NCI-H1105 (cell line): Measurements from ENCODE around the gene TMEM101.
"Not testable (repeated sequence)": the region's sequence is repeated elsewhere in the genome, so short reads cannot be mapped to it uniquely, and the experiment has no call there.

Experiments
- DNase-seq: peaks from one replicate; lab custom pipeline; 2025; lab: John Stamatoyannopoulos, UW

TMEM101 gene

DNA sequence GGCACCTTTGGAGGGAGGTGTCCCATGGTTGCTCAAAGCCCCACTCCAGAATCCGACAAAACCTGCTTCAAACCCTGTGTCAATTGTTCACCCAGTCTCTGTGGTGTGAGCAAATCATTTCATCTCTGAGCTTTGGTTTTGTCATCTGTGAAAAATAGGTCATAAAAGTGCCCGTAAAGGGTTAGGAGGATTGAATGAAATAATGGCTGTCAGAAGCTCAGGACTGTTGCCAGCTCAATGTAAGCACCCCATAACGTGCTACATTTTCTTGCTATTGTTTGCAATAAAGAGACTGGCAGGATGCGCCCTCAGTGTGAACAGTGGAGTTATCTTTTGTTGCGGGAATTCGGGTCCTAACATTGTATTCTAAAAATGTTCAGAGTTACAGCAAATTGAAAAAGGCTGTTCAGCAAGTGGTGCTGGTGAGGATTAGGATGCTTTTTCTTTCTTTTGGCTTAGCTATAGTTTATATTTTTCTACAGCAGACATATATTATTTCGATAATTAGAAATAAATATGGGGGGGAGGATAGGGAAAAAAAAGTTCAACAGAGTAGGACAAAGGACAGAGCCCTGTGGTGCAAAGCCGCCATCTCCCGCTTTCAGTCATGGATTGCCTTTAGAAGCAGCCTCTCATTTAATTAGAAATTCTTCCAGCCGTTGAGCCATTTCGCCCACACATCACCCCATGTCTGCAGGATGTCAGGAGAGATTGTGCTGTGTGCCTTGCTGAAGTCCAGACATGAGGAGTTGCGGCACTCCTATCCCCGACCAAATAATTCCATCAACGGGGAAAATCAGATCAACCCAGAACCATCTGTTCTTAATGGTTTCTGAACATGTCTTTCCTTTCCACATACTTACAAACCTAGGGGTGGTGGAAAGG is 40.1 kb downstream of the TMEM101 start:
- DNase-seq, result no peak

DNA sequence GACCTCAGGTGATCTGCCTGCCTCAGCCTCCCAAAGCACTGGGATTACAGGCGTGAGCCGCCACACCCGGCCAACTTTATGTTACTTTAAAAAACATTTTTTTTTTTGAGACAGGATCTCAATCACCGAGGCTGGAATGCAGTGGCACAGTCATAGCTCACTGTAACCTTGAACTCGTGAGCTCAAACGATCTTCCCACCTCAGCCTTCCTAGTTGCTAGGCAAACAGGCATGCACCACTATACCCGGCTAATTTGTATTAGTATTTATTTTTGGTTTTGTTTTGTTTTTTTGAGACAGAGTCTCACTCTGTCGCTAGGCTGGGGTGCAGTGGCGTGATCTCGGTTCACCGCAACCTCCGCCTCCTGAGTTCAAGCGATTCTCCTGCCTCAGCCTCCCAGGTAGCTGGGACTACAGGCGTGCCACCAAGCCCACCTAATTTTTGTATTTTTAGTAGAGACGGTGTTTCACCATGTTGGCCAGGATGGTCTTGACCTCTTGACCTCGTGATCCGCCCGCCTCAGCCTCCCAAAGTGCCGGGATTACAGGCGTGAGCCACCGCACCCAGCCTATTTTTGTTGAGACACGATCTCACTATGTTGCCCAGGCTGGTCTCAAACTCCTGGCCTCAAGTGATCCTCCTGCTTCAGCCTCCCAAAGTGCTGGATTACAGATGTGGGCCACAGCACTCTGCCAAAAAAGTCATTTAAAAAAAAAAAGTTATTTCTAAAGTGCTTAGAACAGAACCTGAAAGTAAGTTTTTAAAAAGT is 42.1 kb downstream of the TMEM101 start:
- not testable (repeated sequence) for DNase-seq

DNA sequence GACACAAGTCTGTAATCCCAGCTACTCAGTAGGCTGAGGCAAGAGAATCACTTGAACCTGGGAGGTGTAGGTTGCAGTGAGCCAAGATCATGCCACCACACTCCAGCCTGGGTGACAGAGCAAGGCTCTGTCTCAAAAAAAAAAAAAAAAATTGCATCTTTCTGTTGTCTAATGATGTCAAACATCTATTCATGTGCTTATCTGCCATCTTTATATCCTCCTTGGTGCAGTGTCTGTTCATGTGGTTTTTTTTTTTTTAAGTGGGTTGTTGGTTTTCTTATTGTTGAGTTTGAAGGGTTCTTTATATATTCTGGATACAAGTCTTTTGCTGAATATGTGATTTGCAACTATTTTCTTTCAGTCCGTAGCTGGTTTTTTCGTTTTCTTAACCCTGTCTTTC is 43.3 kb downstream of the TMEM101 start:
- not testable (repeated sequence) for DNase-seq

DNA sequence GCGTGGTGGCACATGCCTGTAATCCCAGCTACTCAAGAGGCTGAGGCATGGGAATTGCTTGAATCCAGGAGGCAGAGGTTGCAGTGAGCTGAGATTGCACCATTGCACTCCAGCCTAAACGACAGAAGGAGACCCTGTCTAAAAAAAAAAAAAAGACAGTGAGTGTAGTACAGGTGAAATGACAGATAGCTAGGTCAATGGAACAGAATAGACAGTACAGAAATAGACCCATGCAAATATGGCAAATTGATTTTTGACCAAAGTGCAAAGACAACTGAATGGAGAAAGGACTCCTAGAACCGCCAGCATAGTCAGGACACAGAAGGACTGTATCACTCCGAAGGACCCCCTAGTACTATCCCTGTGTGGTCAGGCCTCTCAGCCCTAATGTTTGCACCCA is 44.4 kb downstream of the TMEM101 start:
- DNase-seq, result no peak

DNA sequence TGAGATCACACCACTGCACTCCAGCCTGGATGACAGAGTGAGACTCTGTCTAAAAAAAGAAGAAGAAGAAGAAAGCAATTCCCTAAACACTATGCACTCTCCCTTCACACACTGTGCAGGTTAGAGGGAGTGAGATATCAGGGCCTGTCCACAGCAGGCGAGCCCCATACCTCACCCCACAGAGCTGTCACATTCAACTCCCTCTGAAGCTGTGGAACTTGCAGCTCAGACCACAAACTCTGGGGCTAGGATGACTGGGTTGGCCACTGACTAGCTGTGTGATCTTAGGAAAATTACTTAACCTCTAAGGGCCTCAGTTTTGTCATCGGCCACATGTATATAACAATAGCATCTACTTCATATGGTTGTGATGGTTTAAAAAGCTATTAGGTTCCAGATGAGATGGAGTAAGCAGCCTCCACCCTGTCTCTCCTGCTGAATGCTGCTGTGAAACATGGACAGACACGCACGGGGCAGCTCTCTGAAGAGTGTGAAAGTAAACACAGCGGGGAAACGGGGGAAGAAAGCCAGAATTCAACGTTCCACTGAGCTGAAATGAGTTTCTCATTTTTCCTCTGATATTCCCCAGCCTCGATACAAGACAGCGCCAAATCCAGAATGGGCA is 47.4 kb downstream of the TMEM101 start:
- DNase-seq, result no peak

DNA sequence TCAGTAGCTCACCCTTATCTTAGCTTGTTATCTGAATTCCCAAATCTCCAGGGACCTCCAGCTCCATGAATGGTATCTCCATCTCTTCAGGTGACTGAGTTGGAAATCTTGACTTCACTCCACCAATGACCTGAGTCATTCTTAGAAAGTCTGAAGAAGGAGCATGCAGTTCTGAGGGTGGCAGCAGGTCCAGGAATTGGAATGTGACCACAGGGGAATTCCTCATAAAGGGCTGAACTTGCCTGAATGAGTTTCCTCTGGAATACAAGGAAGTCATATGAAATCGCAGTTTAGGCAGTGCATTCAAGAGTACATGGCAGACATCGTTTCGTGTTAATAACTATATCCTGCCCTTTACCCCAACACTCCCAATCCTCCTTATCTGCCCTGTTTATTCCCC is 48.5 kb downstream of the TMEM101 start:
- DNase-seq, result no peak

DNA sequence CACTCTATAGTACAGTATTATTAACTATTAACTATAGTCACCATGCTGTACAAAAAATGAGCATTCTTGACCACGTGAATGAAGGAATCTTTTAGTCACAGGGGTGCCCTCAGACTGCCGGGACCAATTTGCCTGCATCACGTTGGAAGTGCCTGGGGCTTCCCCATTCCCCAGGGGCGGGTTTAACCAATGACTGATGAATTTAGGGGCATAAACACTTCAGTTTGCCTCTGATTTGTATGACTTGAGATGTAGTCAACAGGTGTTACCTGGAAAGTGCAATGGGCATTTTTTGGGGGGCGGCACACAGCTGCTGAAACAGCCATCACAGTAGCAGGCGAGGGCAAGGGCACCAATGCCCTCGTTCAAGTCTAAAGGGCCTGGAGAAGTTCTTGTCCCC is 52.3 kb downstream of the TMEM101 start:
- no peak for DNase-seq

DNA sequence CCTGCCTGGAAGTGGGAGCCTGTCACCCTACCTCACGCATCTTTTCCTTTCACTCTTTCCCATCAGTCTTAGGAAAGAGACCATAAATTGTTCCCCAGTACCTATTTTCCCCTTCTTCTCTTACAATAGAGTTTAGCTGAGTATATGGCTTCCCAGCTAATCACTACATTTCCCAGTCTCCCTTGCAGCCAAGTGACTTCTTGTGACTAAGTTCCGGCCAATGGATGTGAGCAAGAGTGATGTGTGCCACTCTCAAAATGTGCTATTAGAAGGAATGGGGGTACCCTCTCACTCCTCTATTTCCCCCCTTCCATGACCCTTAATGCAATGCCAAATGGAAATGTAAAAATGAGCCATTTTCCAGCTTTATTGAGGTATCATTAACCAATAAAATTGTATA is 52.8 kb downstream of the TMEM101 start:
- no peak for DNase-seq

DNA sequence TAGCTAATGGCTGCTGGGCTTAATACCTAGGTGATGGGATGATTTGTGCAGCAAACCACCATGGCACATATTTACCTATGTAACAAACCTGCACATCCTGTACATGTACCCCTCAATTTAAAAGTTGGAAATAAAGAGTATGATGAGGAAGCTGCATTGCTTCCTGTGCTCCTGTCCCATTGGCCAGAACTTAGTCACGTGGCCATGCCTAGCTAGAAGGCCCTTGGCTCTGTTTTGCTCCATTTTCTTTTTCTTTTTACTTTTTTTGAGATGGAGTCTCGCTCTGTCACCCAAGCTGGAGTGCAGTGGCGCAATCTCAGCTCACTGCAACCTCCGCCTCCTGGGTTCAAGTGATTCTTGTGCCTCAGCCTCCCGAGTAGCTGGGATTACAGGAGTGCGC is 53.5 kb downstream of the TMEM101 start:
- DNase-seq, result not testable (repeated sequence)
